Posterior cingulate gyrus (tissue), 11 donors: ENCODE measurements around the gene DIS3L2.
"Not testable (repeated sequence)": the region's sequence is repeated elsewhere in the genome, so short reads cannot be mapped to it uniquely, and the experiment has no call there.

Experiments used
- DNase-seq, 10 donors: peaks; one replicate each; pipeline versions ENCODE4 v3.0.0 to v3.0.0-alpha.2; 2020 to 2021; ENCODE audit warnings: mixed read lengths in 3 of 10
- intact Hi-C: fragments of 100-400 bp; cut with DNase I; formaldehyde crosslinking; loops from one replicate; pipeline ENCODE4 v1.15.1; 2023

The DIS3L2 gene

GRCh38 chr2:231942180-231942579 is 19.3 kb upstream of the DIS3L2 start:
- no peak for DNase-seq
- intact Hi-C loops = no loop called here

GRCh38 chr2:231946241-231946814 is 15.2 kb upstream of the DIS3L2 start:
- intact Hi-C loops = no loop called here
- no peak for DNase-seq

- DNase-seq, intact Hi-C loops: not testable (repeated sequence)
These were observed 14.4 kb upstream of the DIS3L2 start for GRCh38 chr2:231947112-231947511.

GRCh38 chr2:231947694-231948093 is 13.8 kb upstream of the DIS3L2 start:
- intact Hi-C loops = no loop called here
- no peak for DNase-seq

GRCh38 chr2:231951452-231952035 is 10.0 kb upstream of the DIS3L2 start:
- intact Hi-C loops = no loop called here
- no peak for DNase-seq

GRCh38 chr2:231955758-231956472 is 5.6 kb upstream of the DIS3L2 start:
- DNase-seq = no peak
- intact Hi-C loops = no loop called here

GRCh38 chr2:231957913-231958763 is 3.4 kb upstream of the DIS3L2 start:
- no peak for DNase-seq

GRCh38 chr2:231960810-231961348 is 634 bp upstream of the DIS3L2 start:
- no peak for DNase-seq
- intact Hi-C loops = no loop called here

More at GRCh38 chr2:231957913-231958763, 3.4 kb upstream of the DIS3L2 start:
- intact Hi-C loops = no loop called here

- intact Hi-C loops = no loop called here
- DNase-seq = no peak
These were observed 3.6 kb downstream of the DIS3L2 start for GRCh38 chr2:231965102-231965501.

GRCh38 chr2:231966886-231967285 is 5.4 kb downstream of the DIS3L2 start:
- no peak for DNase-seq
- intact Hi-C loops = no loop called here

- intact Hi-C loops = no loop called here
- DNase-seq = no peak
These were observed 7.3 kb downstream of the DIS3L2 start for GRCh38 chr2:231968820-231969219.

GRCh38 chr2:231970461-231970860 is 8.9 kb downstream of the DIS3L2 start:
- no peak for DNase-seq
- intact Hi-C loops = no loop called here

- DNase-seq = no peak
- intact Hi-C loops = no loop called here
These were observed 13.5 kb downstream of the DIS3L2 start for GRCh38 chr2:231975001-231975400.

GRCh38 chr2:231977430-231977829 is 15.9 kb downstream of the DIS3L2 start:
- intact Hi-C loops = no loop called here
- DNase-seq = no peak

GRCh38 chr2:231984992-231985391 is 23.5 kb downstream of the DIS3L2 start:
- DNase-seq = no peak
- intact Hi-C loops = no loop called here

GRCh38 chr2:231985823-231986261 is 24.3 kb downstream of the DIS3L2 start:
- DNase-seq = no peak
- intact Hi-C loops = no loop called here

GRCh38 chr2:231987124-231987727 is 25.7 kb downstream of the DIS3L2 start:
- intact Hi-C loops = no loop called here
- no peak for DNase-seq

GRCh38 chr2:231988179-231988866 is 26.8 kb downstream of the DIS3L2 start:
- no peak for DNase-seq
- intact Hi-C loops = no loop called here

- no peak for DNase-seq
- intact Hi-C loops = no loop called here
These were observed 30.2 kb downstream of the DIS3L2 start for GRCh38 chr2:231991664-231992063.

GRCh38 chr2:231992888-231993287 is 31.4 kb downstream of the DIS3L2 start:
- no peak for DNase-seq
- intact Hi-C loops = no loop called here
